NCI-H345 (cell line): ENCODE measurements around the gene ME3.

Experiments used
- DNase-seq: peaks from one replicate; lab custom pipeline; 2025; lab: John Stamatoyannopoulos, UW

ME3 gene

DNA sequence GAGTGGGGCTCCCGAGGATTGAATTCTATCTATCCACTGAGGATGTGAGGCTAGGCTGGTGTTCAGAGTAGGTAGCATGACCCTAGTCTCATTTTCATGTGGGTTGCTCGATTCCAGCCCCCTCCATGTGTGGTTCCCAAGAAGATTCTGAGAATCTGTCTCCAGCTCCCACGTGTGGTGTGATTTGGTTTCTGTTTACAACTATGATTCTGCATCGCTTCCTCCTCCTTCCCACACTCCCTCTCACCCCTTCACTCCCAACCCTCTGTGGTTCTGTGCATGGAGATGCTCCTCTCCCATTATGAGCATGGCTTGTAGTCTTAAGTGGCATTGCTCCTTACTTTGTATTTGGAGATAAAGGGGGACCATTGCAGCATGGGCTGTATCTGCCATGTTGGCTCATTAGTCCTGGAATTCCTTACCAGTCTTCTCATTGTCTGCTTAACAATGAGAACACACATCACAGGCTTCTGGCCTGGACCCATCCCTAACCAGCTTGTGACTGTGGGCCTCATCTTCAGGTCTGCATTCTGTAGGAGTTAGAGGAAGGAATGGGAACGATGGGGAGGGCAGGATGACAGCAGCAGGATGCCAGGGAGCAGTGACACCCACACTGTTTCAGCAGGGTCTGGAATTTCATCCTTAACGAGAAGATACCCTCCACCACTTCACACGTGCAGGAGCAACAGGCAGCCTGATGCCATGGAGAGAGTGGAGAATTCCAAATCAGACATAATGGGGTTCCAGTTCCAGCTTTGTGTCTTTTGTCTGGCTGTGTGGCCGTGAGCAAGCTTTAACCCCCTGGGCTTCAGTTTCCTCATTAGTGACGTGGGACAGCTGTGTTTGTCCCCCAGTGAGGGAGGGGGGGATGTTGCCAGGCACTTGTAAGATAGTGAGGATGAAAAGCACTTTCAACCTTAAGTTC lies 211.7 kb downstream of the ME3 start:
- DNase-seq = no peak

DNA sequence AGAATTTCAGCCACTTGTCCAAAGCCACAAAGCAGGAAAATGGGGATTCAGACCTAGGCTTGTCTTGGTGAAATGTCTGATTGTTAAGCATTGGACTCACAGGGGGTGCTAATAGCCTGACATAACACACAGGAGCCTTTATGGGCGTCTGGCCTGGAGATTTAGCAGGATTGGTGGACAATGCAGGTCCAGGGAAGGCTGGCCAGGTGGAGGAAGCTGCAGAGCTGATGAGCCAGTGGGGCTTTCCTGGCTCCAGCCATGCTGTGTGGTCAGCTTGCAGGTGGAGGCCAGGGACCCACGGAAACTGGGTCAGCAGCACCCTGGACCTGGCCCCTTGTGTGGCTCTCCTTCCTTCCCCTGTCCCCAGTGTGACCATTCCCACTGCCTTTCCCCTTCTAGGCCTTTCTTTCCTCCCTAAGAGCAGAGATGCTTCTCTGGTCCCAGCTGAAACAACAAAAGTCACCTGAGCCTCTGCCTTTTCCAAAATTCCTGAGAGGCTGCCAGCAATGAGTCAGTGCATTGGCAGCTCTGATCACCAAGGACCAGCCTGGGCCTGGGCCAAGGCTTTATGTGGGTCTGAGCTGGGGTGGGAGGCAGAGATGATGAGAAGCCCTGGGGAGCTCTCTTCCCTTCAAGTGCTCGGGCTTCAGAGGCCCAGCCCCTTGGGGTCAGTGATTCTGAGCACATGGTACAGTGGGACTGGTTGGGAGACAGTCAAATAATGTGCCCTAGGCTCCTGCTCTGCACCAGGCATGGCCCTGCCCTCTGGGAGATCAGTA lies 212.5 kb downstream of the ME3 start:
- DNase-seq = no peak

DNA sequence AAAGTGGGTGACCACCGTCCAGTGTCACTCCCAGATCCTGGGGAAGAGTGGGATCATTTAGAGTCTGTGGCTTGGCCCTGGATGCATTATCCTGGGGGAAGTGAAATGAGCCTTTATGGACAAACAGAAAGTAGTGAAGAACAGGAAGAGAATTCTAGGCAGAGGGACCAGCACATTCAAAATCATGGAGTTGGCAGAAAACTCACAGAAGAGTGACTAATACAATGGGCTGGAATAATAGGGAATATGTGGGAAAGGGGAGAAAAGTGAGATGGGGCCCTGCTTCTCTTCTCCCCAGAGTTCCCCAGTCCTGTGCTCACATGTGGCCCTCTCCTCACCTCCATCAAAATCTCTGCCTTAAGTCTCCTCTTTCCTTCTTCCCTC lies 213.4 kb downstream of the ME3 start:
- DNase-seq = no peak

DNA sequence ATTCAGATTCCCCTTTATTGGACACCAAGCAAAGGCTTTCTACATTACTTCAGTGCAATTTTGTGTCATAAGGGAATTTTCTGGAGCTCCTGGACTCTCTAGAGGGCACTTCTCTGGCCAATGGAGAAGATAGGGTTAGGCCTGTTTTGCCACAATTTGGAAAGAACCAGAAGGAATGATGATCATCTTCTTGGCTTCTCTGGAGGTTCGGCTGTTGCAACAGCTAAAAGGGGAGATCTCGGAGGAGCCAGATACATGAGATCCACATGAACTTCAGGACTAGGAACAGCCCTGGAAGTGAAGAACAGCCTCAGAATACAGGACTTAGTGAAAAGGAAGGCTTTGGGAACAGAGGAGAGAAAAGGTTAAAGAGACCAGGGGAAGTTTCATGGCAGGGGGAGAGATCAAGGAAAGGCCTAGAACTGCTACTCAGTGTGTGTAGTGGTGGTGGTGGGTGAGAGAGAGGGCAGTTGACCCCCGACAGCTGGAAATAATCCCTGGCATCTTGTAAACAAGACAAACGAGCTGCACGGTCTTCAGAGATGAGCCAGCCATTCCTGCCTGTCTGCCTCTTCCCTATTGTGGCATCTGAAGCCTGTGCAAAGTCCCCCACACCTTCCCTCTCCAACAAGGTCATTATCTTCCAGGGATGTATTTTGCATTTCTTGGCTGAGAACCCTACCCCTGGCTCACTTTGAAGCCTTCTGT lies 214.0 kb downstream of the ME3 start:
- no peak for DNase-seq

DNA sequence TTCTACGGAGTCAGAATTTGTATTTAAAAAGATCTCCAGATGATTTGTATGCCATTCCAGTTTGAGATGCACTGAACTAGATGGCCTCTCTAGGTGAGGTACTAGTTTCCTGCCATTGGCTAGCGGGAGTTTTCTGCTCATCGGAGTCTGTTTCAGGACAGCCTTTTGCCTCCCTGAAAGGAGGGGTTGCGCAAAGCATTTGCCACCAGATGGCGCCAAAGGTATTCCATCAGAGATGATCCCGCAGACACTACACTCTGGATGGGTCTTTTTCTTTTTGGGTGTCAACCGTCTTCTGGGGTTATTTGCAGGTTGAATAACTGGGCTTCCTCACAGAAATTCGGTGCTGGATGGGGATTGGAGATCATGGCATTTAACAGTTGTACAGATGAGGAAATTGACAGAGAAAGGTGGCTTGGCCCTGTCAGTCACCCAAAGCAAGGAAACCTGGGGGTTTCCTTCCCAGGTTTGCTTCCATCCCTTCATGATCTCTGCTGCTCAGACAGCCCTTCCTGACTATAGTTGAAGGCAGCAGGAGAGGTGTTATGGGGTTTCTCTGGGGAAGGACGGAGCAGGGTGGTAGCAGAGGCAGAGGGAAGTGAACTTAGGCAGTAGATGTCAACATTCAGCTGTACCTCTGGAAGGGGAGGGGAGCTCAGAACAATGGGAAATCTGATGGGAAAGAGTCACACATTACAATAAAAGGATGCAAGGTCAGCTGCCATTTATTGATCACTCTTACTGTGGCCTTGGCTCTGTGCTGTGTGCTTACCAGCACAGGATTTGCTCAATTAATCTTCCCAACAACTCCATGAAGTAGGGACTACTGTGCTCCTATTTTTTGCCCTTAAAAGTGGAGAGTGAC lies 216.1 kb downstream of the ME3 start:
- peak; percentile 83 for DNase-seq

DNA sequence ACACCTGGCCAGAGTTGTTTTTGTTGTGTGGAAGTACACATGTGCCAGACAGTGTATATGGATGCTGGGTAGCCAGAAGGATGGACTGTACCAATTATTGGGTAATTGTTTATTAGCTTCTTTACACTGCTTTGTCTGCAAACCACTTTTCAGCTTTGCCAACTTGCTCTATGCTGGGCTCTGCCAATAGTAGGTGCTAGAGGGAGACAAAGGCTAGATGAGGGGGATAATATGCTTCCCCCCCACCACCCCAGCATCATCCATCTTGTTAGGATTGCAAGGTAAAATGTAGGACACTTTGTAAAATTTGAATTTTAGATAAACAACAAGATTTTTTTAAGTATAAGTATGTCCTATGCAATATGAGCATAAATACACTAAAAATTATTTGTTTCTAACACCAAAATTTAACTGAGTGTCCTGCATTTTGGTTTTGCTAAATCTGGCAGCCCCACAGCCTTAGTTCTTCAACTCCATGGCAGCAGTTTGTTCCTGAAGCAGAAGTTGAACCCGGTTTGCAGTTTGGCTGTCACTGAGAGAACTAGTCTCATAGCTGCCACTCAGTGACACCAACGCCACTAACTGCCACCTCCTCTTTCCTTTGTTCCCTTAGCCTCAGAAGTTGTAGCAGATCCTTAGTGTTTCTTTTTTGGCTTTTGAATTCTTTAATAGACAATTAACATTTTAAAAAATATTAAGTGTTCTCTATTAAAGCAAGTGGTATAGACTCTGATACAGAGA lies 219.0 kb downstream of the ME3 start:
- no peak for DNase-seq

DNA sequence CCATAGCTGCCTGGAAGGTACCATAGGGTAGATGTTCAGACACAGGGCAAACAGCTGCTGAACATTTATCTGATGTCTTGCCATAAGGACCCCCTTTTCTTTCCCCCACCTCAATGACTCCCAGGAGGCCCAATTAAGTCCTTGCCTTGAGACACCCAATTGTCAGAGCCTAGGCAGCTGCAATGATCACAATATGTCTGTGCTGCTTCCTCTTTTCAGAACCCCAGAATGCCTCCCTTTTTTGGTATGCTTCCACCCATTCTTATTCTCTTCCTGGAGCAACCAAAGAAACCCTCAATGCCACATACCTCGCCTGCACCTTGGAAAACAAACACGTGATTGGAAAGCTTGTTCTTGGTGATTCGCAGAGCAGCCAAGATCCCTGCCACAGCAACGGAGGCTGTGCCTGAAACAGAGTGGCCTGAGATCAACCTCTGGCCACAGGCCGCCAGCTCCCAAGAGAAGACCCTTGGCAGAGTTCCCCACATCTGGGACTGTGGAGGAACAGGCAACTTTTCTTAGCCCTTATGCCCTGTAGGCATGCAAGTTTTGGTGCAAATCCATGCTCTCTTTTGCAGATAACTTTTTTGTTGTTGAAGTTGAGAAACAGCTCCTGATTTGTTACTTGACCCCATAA lies 222.3 kb downstream of the ME3 start:
- DNase-seq = no peak

DNA sequence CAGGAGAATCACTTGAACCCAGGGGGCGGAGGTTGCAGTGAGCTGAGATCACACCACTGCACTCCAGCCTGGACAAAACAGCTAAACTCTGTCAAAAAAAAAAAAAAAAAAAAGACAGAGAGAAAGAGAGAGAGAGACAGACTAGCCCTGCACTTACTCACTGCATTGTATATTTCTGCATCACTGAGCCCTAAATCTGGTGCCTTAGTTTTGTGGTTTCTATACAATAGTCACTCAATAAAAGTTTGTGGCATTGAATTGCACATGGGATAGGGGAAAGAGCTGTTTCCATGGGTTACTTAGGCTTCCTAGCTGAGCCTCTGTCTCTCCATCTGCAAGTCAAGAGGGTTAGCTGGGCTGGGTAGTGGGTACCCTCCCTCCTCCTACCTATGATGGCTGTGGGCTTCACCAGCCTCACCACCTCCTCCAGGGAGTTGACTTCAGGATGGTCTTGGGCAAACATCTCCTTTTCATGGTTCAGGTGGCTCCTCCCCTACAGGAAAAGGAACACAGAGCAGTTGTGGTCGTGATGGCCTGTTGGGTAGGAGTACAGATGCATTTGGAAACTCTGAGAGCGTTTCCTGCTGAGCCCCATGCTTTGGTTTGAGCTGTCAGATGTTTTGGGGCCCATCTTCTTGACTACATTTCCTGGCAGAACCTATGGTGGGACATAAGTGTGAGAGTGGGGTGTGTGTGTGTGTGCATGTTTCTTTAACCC lies 224.5 kb downstream of the ME3 start:
- DNase-seq = no peak

DNA sequence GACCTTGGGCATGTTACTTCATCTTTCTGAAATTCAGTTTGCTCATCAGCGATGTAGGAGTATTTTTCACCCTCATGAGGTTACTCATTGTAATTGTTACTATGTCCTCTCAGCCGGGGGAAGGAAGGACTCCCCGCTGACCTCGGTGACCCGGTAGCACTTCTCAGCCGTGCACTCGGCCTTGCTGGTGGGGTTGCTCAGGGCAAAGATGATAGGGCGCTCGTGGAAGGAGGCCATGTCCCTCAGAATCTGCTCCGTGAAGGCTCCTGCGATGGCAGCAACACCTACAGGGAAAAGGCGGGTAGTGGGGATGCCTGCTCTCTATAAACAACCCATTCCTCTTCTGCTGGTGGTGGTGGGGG lies 225.5 kb downstream of the ME3 start:
- DNase-seq = no peak

DNA sequence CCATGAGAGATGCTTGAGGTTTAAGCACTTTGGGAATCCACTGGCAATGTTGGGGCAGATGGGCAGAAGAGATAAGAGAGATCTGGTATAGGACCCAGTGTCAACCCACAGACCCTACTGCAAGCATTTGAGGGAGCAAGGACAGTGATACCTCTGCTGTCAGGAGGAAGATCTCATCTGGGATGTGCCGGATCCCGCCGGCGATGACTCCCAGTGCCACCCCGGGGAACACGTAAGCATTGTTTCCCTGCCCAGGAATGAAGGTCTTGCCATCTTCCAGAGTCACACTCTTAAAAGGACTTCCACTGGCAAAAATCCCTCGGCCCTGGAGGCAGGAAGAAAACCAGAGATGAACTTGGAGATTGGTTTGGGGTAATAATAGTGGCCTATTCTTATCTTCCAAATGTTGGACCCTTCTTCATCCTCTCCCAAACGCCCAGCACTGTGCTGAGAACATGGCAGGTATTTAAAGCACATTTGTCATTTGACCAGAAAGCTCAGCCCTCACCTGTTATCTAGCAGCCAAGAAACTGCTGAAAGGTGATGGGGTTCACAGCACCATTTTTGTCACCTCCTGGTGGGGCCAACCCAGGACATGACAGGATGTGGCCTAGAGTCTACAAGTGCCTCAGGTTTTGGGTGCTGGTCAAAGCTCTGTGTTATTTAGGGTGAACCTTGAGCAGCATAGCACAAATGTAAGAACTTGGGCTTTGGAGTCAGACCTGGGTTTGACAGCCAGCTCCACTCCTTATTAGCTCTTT lies 226.1 kb downstream of the ME3 start:
- no peak for DNase-seq

DNA sequence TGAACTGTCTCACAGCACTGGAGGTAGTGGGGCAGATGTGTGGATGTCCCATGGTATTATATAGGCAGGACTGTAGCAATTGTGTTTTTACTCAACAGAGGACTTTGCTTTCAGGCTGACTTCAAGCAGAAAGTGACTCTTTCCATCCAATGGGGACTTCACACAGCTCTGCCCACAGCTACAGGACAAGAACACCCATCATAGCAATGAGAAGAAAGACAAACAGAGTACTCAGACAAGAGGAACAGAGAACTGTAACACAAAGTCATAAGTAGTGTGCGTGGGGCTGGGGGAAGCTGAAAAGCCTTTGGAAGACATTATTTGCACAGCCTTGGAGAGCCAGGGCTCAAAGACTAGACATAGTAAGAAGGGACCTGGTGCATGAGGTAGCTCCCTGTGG lies 227.4 kb downstream of the ME3 start:
- DNase-seq = no peak

DNA sequence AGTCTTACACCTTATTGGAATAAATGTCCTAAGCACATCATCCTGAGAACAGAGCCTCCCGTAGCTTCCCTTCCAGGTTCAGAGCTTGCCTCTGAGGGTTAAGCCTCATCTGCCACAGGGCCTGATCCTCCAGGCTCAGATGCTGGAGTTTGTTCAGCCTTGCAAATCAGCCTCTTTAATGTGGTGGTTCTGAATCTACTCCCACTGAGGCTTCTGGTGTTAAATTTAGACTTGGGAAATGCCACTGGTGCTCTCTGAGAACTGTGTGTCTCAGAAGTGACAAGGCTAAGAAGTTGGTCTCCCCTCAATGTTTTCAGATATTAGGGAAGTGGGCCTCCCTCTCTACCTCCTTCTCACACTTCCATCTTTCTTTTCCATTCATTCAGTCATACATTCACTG lies 229.0 kb downstream of the ME3 start:
- DNase-seq = no peak

DNA sequence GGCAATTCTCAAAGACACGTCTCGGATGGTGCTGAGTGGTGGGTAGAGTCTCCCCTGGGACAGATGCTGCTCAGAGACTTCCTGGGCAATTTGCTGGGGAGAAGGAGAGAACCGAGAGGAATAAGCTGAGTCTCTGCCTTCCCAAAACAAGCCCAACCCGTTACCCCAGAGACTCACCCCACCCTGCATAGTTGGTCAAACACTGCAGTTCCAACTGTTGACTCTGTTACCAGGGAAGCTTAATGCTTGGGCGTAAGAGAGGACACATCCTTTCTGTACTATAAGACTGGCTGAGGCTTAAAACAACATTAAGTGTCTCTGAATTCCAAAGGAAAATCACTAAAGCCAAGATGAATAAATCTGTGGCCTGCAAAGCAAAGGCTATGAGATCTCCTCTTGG lies 229.6 kb downstream of the ME3 start:
- no peak for DNase-seq

DNA sequence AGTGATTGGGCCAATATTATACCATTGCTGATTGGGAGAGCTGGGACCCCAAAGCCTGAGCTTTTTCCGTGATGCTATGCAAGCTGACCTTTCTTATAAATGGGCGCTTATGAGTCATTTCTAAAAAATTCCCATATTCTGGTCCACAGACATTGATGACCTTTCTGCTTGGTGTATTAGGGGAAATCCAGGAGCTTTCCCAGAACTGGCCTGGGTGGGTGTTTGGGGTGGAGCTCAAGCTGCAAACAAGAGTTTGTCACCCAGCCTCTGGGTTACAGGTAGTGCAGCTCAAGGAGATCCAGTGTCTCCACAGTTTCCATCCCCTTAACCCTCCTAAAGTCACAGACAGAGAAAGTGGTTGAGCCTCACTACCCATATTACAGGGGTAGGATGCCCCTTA lies 230.0 kb downstream of the ME3 start:
- no peak for DNase-seq

DNA sequence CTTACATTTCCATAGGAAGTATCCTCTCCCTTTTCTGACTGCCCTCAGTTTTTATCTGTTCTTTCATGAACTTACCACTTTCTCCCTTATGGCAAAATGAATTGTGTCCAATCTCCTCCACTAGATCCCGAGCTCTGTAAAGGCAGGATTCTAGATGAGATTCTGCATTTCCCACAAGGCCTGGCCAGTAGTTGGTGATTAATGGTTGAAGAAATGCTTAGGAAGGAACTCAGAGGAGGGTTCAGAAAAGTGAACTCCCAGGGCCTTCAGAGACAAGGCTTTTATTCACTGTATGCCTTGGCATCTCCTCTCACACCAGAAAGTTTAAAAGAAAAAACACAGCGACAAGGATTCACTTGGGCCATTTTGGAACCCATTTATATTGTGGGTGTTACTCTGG lies 231.6 kb downstream of the ME3 start:
- no peak for DNase-seq

DNA sequence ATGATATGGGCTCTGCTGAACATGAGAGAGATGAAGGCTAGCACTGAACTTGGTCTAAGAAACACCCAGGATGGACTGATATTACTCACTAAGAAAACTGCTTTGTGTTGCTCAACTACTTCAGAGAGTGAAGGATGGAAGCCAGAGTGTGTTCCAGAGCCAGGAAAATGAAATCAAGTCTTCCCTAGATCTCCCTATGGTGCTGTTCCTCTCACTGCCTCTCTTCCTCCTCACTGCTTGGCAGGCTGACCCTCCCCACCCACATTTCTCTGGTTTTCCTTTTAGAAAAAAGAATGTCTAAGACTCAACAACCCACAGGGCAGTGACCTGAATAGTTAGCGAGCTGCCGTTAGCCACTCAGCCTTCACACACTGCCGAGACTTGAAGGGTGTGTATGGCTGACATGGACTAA lies 232.1 kb downstream of the ME3 start:
- DNase-seq = no peak

DNA sequence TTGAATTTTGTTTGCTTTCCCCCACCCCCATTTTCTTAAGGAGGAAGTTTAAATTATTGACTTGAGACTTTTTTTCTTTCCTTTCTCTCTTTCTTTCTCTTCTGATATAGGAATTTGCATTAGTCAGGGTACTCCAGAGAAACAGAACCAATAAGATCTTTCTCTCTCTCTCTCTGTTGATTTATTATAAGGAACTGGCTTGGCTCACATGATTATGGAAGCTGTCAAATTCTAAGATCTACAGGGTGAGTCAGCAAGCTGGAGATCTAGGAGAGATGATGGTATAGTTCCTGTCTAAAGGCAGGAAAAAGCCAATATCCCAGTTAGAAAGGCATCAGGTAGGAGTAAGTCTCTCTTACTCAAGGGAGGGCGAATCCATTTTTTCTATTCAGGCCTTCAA lies 233.7 kb downstream of the ME3 start:
- no peak for DNase-seq

DNA sequence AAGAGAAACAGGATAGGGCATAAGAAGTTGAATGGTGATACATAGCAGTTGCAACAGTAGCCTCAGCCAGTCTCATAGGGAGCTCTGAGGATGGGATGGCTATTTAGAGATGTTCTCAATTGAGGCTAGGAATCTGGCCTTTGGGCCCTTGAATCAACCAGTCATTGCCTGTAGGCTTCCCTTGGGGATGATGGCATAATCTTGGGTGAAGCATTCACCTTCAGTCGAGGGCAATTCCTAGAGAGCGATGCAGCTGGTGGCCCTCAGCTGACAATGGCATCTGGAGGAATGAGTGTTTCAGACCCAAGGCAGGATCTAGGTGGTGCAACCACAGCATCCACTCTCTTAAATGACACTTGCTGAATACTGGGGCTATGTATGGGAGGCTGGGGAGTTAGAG lies 236.7 kb downstream of the ME3 start:
- DNase-seq = no peak
